Activated CD4-positive, alpha-beta T cell treated with anti-CD3 and anti-CD28 coated beads, Interleukin-2, amount 50 U/mL, for 16 hours (primary cell): Measurements from ENCODE around the gene TRIM44.
A peak's percentile ranks its signal among the peaks of the same experiment; 100 is the strongest.
"Not testable (repeated sequence)": the region's sequence is repeated elsewhere in the genome, so short reads cannot be mapped to it uniquely, and the experiment has no call there.

Source experiments
- DNase-seq: peaks from one replicate; pipeline ENCODE4 v3.0.0-alpha.2; 2020

TRIM44 gene

GRCh38 chr11:35635933-35636332 lies 26.6 kb upstream of the TRIM44 start:
- no peak for DNase-seq

- DNase-seq: no peak
Observed at GRCh38 chr11:35639591-35640179, 22.9 kb upstream of the TRIM44 start.

DNA sequence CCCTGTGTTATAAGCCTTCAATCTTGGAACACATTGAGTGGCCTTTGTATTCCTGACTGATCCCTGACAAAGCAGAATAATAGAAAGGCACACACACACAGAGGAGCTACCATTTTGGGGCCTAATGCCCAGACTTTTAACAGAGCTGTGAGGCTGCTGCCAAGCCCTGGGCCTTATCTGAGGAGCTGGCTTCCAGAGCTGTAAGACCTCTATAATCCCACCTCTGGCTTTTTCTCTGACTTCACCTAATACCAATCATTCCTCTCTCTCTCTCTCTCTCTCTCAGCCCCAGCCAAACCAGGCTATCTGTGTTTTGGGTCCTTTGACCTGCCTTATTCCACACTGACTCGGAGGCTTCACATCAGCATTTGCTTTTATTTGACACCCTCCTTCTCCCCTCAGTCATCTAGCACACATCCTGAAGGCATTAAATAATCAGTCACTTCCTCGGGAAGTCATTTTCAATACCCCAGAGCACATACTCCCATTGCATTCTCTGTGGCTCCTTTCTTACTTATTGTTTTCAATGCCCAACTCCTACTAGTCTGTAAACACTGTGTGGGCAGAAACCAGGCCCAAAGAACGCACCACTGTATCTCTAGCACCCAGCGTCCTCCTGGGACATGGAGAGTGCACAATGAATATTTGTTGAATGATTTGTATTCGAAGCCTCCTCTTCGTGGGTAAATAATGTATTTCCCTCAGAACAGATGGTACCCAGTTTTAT lies 21.2 kb upstream of the TRIM44 start:
- DNase-seq: no peak

DNA sequence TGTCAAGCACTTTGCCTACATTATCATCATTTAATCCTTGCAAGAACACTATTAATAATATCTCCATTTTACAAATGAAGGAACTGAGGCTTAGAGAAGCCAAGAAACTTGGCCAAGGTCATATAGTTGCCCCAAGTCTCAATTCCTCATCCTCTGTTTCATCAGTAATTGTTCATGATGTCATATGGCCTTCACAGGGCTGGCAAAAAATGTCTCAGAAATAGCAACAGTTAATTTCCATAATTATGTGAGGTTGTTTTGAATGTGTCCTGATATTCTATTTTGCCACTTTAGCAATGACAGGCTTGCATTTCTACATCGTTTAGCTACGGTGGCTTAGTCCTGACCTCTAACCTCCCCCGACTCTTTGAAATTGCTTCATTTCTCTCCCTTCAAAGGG lies 20.6 kb upstream of the TRIM44 start:
- DNase-seq: no peak

- no peak for DNase-seq
Observed at GRCh38 chr11:35647421-35648093, 15.0 kb upstream of the TRIM44 start.

GRCh38 chr11:35650006-35650405 lies 12.6 kb upstream of the TRIM44 start:
- DNase-seq: peak; percentile 9

DNA sequence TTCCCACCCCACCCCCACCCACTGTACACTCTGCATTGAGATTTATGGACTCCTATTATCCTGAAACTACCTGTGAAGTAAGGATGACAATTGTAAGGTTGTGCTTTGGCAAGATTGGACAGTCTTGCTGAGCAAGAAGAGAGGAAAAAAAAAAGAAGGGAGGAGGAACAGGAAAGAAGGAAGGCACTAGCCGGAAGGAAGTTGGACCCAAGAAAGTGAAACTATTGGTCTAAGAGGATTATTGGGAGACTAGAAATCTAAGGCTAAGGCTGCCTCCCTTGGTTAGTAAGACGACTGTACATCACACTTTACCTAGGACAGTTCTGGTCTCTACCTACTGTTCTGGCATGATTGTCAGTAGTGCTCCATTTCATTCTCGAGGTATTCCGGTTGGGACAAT lies 12.1 kb upstream of the TRIM44 start:
- no peak for DNase-seq

GRCh38 chr11:35651263-35651662 lies 11.3 kb upstream of the TRIM44 start:
- no peak for DNase-seq

GRCh38 chr11:35652786-35653185 lies 9.8 kb upstream of the TRIM44 start:
- not testable (repeated sequence) for DNase-seq

DNA sequence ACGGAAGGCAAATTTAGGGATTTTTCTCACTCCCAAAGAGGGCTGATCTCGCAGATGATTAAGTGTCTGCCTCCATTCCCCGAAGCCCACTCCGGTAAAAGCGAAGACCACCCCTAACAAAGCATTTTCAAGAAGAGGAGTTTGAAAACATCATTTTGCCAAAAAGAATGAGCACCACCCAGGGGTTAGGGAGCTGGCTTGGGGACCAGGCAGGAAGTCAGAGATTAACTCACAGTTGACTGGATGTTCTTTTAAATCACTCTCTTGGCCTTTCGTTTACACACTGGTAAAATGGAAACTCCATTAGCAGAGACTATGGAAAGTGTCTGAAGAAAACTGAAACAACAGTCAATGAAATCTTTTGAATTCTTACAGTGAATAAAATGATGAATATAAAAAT lies 7.9 kb upstream of the TRIM44 start:
- DNase-seq: no peak

GRCh38 chr11:35655254-35655653 lies 7.3 kb upstream of the TRIM44 start:
- no peak for DNase-seq

GRCh38 chr11:35655856-35656255 lies 6.7 kb upstream of the TRIM44 start:
- no peak for DNase-seq

DNA sequence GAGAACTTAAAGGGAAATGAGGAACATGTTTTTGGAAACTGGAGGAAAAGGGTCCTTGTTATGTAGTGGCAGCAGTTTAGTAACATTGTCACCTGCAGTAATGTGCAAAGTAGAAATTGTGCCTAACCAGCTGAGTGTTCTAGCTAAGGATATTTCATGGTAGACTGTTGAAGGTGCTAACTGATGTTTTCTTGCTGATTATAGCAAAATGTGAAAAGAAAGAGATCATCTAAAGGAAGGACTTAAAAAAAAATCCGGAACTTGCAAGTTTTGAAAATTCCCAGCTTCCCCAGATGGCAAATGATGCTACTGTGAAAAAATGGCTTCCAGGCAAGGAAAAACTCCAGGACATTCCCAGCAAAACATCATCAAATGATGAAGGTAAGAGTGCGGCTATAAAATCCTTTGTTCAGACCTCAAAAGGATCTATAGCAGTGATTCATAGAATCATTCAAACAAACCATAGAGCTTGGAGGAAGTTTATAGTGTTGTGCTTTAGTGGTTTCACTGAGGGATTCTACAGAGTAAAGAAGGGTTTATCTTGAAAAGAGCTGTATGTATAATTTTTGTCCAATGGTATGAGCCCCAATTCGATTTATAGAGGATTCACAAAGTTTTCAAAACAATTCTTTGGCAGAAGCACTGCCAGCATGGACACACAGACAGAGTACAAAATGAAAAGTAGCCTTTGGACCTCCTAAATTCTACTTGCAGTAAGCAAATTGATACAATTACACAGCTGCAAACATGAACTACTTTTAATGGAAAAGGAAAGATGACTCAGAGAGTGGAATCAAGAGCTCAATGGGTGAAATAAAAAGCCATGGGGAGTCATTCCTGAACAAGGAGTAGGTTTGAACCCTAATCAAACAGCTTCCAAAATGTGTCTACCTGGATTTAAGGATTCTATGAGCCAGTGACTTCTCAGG lies 4.3 kb upstream of the TRIM44 start:
- DNase-seq: no peak

GRCh38 chr11:35661534-35661933 lies 1.0 kb upstream of the TRIM44 start:
- no peak for DNase-seq

DNA sequence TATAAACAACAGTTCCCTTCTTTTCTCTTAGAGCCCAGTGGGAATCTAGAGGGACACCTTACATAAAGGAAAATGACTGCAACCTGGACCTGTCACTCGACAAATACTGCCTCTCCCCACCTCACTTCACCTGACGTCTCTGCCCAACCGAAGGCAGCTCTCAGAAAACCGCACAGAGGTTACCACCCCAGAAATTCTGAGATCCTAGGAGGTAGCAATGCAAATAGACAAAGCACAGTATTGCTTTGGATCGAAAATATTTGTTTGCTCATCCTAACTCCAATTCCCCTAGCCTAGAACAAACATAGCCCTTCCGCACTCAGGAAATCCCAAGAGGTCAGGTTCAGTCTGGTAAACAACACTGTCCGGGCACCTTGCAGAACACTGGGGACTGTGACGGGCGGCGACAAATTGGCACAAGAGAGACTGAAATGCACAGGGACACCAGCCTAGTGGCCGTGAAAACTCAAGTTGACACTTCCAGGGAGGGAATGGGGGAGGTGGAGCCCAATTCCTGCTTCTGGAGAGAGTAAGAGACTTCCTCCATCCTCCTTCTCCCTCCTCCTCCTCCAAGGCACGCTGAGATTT lies 420 bp upstream of the TRIM44 start:
- no peak for DNase-seq

DNA sequence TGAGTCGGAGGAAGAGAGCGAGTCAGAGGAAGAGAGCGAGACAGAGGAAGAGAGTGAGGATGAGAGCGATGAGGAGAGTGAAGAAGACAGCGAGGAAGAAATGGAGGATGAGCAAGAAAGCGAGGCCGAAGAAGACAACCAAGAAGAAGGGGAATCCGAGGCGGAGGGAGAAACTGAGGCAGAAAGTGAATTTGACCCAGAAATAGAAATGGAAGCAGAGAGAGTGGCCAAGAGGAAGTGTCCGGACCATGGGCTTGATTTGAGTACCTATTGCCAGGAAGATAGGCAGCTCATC lies 780 bp downstream of the TRIM44 start:
- no peak for DNase-seq

GRCh38 chr11:35664977-35665441 lies 2.4 kb downstream of the TRIM44 start:
- DNase-seq: no peak

GRCh38 chr11:35667257-35667656 lies 4.7 kb downstream of the TRIM44 start:
- DNase-seq: no peak

GRCh38 chr11:35668350-35668749 lies 5.8 kb downstream of the TRIM44 start:
- not testable (repeated sequence) for DNase-seq

DNA sequence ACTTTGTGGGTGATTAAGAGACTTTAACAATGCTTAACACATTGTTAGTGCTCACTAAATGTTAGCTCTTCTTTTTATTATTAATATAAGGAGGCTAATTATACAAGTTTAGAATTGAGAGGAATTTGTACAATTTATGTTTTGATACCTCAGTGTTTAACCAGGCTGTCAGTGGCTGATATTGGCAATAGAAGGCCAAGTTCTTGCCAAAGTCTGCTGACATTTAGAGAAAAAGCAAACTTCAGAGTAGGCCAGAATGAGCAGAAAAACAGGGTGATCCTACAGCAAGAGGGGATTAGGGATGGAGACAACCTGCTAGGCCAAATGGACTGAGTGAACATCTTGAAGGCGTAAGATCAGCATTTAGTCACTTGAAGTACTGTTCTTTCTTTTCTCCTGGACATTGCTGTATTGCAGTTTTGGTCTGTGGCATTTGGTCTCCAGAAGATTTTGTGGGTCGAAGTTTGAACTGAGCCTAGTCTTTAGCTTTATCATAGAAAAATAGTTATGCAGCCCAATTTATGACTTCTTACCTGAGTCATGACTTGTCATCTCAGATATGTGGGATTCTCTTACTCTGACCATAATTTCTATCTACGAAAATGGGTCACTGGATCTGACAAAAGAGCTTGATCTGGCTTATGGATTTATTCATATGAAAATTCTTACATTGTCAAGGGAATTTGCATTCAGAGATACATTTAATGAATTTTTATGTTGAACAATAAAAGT lies 9.0 kb downstream of the TRIM44 start:
- no peak for DNase-seq

GRCh38 chr11:35672608-35673007 lies 10.0 kb downstream of the TRIM44 start:
- DNase-seq: no peak
